ENCODE results near the gene TPP1.

The TPP1 gene

DNA sequence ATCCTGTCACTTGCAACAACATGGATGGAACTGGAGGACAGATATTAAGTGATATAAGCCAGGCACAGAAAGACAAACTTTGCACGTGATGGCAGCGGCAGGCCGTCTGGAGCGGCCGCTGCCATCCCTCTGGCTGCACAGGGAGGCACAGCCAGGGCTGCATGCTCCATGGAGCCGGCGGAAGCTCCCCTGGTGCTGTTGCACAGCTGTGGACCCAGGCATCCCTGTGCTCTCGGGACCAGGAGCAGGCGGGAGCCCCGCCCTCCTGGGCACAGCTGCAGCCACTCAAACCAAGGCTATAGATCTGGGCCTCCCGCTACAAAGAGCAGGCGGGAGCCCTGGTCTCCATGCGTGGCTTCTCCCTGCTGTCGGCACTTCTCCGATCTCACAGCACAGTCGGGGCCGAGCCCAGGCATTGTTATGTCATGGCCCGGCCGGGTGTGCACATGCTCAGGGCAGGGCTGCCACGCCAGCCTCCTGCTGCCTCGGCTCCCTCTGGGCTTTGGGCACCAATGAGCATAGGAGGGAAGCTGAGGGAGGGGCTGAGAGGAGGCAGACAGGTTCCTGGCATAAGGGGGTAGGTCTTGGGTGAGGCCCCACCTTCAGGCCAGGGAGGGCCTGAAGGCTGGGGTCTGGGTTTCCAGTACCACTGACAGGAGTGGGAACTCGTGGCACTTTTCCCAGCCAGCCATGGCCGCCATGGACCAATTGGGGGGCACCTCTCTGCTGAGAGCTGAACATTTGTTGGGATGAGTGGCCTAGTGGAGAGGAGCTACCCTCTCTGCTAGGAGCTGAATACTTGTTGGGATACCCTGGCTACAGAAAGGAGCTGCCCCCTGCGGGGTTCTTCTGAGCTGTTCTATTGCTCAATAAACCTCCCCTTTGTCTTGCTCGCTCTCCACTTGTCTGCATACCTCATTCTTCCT, 32.5 kb downstream of the TPP1 start:
- H3K4me3 ChIP-seq (ENCODE audit: low read depth, low read length): peak overlapping the region; percentile 45
- DNase-seq: peak; percentile 72
- H3K9me3 ChIP-seq: no peaks in the 10 kb centered on the region
- TF ChIP-seq, protein P1, sequence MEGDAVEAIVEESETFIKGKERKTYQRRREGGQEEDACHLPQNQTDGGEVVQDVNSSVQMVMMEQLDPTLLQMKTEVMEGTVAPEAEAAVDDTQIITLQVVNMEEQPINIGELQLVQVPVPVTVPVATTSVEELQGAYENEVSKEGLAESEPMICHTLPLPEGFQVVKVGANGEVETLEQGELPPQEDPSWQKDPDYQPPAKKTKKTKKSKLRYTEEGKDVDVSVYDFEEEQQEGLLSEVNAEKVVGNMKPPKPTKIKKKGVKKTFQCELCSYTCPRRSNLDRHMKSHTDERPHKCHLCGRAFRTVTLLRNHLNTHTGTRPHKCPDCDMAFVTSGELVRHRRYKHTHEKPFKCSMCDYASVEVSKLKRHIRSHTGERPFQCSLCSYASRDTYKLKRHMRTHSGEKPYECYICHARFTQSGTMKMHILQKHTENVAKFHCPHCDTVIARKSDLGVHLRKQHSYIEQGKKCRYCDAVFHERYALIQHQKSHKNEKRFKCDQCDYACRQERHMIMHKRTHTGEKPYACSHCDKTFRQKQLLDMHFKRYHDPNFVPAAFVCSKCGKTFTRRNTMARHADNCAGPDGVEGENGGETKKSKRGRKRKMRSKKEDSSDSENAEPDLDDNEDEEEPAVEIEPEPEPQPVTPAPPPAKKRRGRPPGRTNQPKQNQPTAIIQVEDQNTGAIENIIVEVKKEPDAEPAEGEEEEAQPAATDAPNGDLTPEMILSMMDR (IDR thresholded peaks at IDR 0.05; ENCODE audit: low read depth, low read length): no peak
- no peaks in the 10 kb centered on the region for H3K27me3 ChIP-seq
- no peaks in the 10 kb centered on the region for H3K36me3 ChIP-seq
- no peaks in the 10 kb centered on the region for H3K4me1 ChIP-seq

DNA sequence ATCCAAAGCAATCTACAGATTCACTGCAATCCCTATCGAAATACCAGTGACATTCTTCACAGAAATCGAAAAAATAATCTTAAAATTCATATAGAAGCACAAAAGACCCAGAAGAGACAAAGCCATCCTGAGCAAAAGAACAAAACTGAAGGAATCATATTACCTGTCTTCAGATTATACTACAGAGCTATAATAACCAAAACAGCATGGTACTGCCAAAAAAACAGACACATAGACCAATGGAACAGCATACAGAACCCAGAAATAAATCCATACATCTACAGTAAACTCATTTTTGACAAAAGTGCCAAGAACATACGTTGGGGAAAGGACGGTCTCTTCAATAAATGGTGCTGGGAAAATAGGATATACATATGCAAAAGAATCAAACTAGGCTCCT, 34.7 kb downstream of the TPP1 start:
- Histone ChIP-seq H3K4me3 (ENCODE audit: low read depth, low read length) (no peak overlapping the region), H3K36me3 (no peaks in the 10 kb centered on the region), H3K9me3 (no peaks in the 10 kb centered on the region), H3K4me1 (no peaks in the 10 kb centered on the region), H3K27me3 (no peaks in the 10 kb centered on the region)
- TF ChIP-seq, protein P1 (IDR thresholded peaks at IDR 0.05; ENCODE audit: low read depth, low read length): no peak
- no peak for DNase-seq

DNA sequence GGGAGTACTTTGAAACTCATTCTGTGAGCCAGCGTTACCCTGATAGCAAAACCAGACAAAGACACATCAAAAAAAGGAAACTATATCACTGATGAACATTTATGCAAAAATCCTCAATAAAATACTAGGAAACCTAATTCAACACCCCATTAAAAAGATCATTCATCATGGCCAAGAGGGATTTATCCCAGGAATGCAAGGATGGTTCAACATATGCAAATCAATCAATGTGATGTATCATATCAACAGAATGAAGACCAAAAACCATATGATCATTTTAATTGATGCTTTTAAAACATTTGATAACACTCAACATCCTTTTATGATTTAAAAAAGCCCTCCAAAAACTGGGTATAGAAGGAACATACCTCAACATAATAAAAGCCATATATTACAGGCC, 35.6 kb downstream of the TPP1 start:
- TF ChIP-seq, protein P1 (IDR thresholded peaks at IDR 0.05; ENCODE audit: low read depth, low read length): no peak
- no peaks in the 10 kb centered on the region for H3K36me3 ChIP-seq
- H3K4me1 ChIP-seq: no peaks in the 10 kb centered on the region
- DNase-seq: no peak
- H3K9me3 ChIP-seq: no peaks in the 10 kb centered on the region
- no peaks in the 10 kb centered on the region for H3K27me3 ChIP-seq
- no peak overlapping the region for H3K4me3 ChIP-seq (ENCODE audit: low read depth, low read length)

DNA sequence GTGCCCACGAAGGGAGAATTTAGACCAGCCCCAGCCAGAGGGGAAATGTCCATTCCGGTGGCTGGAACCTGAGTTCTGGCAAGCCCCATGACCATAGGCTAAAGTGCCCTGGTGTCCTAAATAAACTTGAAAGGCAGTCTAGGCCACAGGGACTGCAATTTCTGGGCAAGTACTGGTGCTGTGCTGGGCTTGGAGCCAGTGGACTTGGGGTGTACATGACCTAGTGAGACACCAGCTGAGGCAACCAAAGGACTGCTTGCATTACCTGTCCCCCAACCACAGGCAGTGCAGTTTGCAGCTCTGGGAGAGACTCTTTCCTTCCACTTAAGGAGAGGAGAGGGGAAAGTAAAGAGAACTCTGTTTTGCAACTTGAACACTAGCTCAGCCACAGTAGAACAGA, 39.5 kb downstream of the TPP1 start:
- no peaks in the 10 kb centered on the region for H3K9me3 ChIP-seq
- no peaks in the 10 kb centered on the region for H3K36me3 ChIP-seq
- no peak for DNase-seq
- TF ChIP-seq, protein P1 (IDR thresholded peaks at IDR 0.05; ENCODE audit: low read depth, low read length): no peak
- peaks cover 3% of the 10 kb centered on the region; the same call in 1 of the 2 replicates for H3K4me1 ChIP-seq
- H3K27me3 ChIP-seq: no peaks in the 10 kb centered on the region
- no peak overlapping the region for H3K4me3 ChIP-seq (ENCODE audit: low read depth, low read length)

DNA sequence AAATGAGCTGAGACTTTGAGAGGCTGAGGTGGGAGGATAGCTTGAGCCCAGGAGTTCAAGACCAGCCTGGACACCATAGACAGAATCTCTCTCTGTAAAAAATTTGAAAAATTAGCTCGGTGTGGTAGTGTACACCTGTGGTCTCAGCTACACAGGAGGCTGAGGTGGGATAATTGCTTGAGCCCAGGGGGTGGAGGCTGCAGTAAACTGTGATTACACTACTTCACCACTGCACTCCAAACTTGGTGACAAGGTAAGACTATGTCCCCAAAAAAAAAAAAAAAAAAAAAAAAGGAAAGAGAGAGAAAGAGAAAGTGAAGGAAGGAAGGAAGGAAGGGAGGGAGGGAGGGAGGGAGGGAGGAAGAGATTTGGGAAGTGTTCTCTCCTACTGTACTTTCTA, 41.1 kb downstream of the TPP1 start:
- no peak for DNase-seq
- no peaks in the 10 kb centered on the region for H3K9me3 ChIP-seq
- TF ChIP-seq, protein P1 (IDR thresholded peaks at IDR 0.05; ENCODE audit: low read depth, low read length): no peak

More for the DNA sequence above, 41.1 kb downstream of the TPP1 start:
- Histone ChIP-seq H3K4me1 (peaks cover 3% of the 10 kb centered on the region; the same call in 1 of the 2 replicates), H3K36me3 (no peaks in the 10 kb centered on the region), H3K4me3 (ENCODE audit: low read depth, low read length) (no peak overlapping the region), H3K27me3 (no peaks in the 10 kb centered on the region)

All from BE2C (cell line).